HCT116 (cell line): Measurements from ENCODE around the gene USP31.

Source experiments
- EZH2phosphoT487 ChIP-seq: fragments of 200-600 bp; IDR thresholded peaks from 2 replicates; pipeline ENCODE4 v1.6.1; 2018; ENCODE audit warnings: antibody characterized with exemption, borderline replicate concordance
- JUND ChIP-seq: IDR thresholded peaks from 2 replicates; pipeline ENCODE4 v1.6.1; 2012
- POLR2A ChIP-seq: IDR thresholded peaks from 2 replicates; pipeline ENCODE4 v1.7.0; 2011; ENCODE audit warnings: borderline replicate concordance; ENCODE audit not compliant: insufficient read depth, insufficient read length; ENCODE audit errors: extremely low read depth
- SP1 ChIP-seq: IDR thresholded peaks from 2 replicates; pipeline ENCODE4 v1.6.1; 2012; ENCODE audit warnings: low read depth
- TF ChIP-seq, protein P1 (sequence below): IDR thresholded peaks from 2 replicates; pipeline ENCODE4 v1.6.1; 2012; ENCODE audit warnings: low read depth
- TF ChIP-seq, protein P2 (sequence below), 3 experiments: fragments of 200-600 bp in 1 of 3; sonication (generic) in 1 of 3; IDR thresholded peaks in 2 of 3; conservative IDR thresholded peaks in 1 of 3; 2 replicates each; pipeline ENCODE4 v1.5.1; 2012 to 2017; ENCODE audit warnings: low read depth in 2 of 3, low read length in 2 of 3, antibody characterized with exemption in 1 of 3, borderline replicate concordance in 1 of 3, control low read depth in 1 of 3, mild to moderate bottlenecking in 1 of 3, mixed read lengths in 1 of 3, mixed run types in 1 of 3, moderate library complexity in 1 of 3; ENCODE audit not compliant: insufficient read depth in 1 of 3

DNA sequence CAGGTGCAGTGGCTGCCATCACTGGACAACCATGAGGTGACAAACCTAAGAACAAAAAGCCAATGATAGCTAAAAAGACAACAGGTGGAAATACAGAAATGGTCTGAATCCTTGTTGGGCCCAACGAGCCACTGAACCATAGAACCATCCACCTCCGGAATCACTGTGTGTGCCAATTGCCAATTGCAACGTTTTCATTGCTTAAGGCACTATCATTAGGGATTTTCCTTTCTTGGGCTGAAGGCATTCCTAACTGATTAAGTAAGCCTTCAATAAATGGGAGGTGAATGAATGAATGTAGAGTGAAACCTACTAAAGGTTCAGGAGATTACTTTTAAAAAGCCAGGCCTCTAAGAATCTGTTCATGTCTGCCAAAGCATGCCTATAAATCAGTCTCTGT lies 3.6 kb downstream of the USP31 start:
- TF ChIP-seq, protein P1, sequence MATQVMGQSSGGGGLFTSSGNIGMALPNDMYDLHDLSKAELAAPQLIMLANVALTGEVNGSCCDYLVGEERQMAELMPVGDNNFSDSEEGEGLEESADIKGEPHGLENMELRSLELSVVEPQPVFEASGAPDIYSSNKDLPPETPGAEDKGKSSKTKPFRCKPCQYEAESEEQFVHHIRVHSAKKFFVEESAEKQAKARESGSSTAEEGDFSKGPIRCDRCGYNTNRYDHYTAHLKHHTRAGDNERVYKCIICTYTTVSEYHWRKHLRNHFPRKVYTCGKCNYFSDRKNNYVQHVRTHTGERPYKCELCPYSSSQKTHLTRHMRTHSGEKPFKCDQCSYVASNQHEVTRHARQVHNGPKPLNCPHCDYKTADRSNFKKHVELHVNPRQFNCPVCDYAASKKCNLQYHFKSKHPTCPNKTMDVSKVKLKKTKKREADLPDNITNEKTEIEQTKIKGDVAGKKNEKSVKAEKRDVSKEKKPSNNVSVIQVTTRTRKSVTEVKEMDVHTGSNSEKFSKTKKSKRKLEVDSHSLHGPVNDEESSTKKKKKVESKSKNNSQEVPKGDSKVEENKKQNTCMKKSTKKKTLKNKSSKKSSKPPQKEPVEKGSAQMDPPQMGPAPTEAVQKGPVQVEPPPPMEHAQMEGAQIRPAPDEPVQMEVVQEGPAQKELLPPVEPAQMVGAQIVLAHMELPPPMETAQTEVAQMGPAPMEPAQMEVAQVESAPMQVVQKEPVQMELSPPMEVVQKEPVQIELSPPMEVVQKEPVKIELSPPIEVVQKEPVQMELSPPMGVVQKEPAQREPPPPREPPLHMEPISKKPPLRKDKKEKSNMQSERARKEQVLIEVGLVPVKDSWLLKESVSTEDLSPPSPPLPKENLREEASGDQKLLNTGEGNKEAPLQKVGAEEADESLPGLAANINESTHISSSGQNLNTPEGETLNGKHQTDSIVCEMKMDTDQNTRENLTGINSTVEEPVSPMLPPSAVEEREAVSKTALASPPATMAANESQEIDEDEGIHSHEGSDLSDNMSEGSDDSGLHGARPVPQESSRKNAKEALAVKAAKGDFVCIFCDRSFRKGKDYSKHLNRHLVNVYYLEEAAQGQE = no peak
- TF ChIP-seq, protein P2, sequence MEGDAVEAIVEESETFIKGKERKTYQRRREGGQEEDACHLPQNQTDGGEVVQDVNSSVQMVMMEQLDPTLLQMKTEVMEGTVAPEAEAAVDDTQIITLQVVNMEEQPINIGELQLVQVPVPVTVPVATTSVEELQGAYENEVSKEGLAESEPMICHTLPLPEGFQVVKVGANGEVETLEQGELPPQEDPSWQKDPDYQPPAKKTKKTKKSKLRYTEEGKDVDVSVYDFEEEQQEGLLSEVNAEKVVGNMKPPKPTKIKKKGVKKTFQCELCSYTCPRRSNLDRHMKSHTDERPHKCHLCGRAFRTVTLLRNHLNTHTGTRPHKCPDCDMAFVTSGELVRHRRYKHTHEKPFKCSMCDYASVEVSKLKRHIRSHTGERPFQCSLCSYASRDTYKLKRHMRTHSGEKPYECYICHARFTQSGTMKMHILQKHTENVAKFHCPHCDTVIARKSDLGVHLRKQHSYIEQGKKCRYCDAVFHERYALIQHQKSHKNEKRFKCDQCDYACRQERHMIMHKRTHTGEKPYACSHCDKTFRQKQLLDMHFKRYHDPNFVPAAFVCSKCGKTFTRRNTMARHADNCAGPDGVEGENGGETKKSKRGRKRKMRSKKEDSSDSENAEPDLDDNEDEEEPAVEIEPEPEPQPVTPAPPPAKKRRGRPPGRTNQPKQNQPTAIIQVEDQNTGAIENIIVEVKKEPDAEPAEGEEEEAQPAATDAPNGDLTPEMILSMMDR (IDR thresholded peaks at IDR 0.05 in 2 of 3, conservative IDR thresholded peaks at IDR 0.05 in 1 of 3; ENCODE audit: borderline replicate concordance in 1 of 3, insufficient read depth in 1 of 3, low read depth in 2 of 3, low read length in 2 of 3) = no peak
- TF ChIP-seq POLR2A (no peak), SP1 (no peak; the same call in 1 of the 2 replicates), EZH2phosphoT487 (no peak), JUND (no peak)
